Testis (tissue), 2 donors: ENCODE results near the gene HOMER1.

ENCODE experiments used
- POLR2A ChIP-seq: fragments of 450-650 bp; IDR thresholded peaks from one replicate; pipeline ENCODE4 v1.6.1; 2017; ENCODE audit warnings: antibody characterized with exemption, mild to moderate bottlenecking, moderate library complexity
- TF ChIP-seq, protein P1 (sequence below), 3 experiments: fragments of 450-650 bp in 2 of 3; fragments of 200-600 bp in 1 of 3; sonication (generic) in 1 of 3; IDR thresholded peaks; one replicate each; pipeline ENCODE4 v1.5.1; 2016 to 2019; ENCODE audit warnings: antibody characterized with exemption in 3 of 3, mild to moderate bottlenecking in 2 of 3, moderate library complexity in 1 of 3

GRCh38 chr5:79513704-79514390, at the start of gene HOMER1:
- TF ChIP-seq, protein P1, sequence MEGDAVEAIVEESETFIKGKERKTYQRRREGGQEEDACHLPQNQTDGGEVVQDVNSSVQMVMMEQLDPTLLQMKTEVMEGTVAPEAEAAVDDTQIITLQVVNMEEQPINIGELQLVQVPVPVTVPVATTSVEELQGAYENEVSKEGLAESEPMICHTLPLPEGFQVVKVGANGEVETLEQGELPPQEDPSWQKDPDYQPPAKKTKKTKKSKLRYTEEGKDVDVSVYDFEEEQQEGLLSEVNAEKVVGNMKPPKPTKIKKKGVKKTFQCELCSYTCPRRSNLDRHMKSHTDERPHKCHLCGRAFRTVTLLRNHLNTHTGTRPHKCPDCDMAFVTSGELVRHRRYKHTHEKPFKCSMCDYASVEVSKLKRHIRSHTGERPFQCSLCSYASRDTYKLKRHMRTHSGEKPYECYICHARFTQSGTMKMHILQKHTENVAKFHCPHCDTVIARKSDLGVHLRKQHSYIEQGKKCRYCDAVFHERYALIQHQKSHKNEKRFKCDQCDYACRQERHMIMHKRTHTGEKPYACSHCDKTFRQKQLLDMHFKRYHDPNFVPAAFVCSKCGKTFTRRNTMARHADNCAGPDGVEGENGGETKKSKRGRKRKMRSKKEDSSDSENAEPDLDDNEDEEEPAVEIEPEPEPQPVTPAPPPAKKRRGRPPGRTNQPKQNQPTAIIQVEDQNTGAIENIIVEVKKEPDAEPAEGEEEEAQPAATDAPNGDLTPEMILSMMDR (IDR thresholded peaks at IDR 0.05) = no peak
- TF ChIP-seq POLR2A = no peak
